SK-N-DZ (cell line): ENCODE measurements around the gene EFNA5.
A peak's percentile ranks its signal among the peaks of the same experiment; 100 is the strongest.

Experiments used
- DNase-seq: peaks from one replicate; pipeline ENCODE4 v3.0.0-alpha.2; 2015; ENCODE audit warnings: low spot score

EFNA5 gene

DNA sequence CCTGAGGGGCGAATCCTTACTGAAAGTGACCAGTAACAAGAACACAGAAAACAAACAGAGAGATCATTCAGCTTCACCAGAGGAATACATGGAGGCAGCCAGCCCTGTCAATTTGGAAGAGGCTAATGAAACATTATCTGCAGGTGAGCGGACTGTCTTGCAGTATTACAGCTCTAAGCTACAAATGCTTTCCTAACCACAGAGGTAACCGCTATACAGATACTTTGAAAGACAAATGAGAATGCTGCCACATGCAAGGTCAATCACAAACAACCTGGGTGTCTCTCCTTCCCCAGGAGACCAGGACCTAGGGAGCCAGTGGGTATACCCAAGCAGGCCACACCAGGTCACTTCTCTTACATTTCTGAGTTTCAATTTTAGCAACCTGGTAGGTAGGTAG, 30.2 kb downstream of the EFNA5 start:
- no peak for DNase-seq

DNA sequence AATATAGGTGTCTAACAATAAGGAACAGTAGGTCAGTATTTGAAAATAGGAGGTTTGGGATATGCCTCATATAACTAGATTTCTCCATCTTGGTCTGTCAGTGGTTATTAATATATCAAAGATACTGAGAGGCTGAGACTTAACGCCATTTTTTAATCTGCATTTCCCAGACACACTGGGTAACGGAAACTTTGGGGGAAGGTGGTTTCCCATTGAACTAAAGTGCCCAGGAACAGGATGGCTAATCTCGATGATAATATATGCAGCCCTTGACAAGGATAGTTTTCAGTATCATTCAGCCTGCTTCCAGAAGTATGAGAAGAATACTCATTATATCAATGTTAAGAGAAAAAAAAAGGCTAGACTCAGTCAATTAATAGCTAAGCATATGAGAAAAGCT, 30.7 kb downstream of the EFNA5 start:
- no peak for DNase-seq

GRCh38 chr5:107636555-107636954, 34.2 kb downstream of the EFNA5 start:
- no peak for DNase-seq

- no peak for DNase-seq
These were observed 34.7 kb downstream of the EFNA5 start for GRCh38 chr5:107636068-107636467.

GRCh38 chr5:107634981-107635848, 35.5 kb downstream of the EFNA5 start:
- no peak for DNase-seq

DNA sequence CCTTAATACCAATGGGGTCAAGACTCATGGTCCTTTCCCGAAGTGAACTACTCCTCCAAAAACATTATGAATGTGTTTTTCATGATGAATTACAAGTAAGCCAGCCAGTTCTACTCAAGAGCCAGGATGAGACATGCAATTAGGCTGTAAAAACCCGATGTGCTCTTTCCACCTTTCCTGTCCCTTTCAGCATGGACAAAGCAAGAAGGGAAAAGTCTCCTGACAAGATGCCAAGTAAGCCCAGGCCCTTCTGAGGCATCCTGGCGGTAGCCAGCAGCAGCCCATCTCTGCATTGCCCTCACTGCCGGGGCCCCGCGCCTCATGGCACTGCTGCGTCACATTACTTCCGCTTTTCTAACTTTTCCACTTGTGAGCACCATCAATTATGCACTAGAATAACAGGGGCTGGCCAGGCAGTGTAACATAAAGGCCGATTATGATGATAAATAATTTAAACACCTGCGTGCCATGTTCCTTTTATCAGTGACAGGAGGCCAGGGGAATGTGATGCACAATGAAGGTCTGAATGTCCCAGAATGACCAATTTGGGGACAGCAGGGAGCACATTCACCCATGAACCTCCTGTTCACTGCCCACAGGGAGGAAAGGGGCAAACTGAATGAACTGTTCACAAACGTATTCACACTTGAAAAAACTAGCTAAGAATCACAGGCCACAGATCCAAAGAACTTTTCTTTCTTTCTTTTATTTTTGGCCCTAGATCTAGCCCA, 37.4 kb downstream of the EFNA5 start:
- DNase-seq, result no peak

- no peak for DNase-seq
These were observed 38.9 kb downstream of the EFNA5 start for GRCh38 chr5:107631805-107632362.

- DNase-seq, result no peak
These were observed 40.6 kb downstream of the EFNA5 start for GRCh38 chr5:107630184-107630583.

- DNase-seq, result no peak
These were observed 46.5 kb downstream of the EFNA5 start for GRCh38 chr5:107624235-107624634.

- no peak for DNase-seq
These were observed 49.6 kb downstream of the EFNA5 start for GRCh38 chr5:107621089-107621488.

DNA sequence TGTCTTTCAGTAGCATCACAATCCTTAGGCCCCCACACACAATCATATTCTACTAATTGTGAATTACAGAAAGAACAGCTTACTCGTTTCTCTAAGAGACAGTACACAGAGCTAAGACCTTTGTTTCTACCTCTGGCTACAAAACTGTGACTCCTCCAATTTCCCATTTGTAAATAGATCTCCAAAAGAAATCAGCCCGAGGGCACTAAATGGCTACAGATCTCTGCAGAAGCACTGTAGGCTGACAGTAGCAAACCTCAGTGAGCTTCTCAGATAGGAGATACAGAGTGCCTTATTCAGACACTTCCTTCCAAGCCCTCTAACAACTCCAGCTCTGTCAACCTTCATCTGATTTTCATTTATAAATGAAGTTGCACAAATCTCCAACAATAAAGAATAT, 51.0 kb downstream of the EFNA5 start:
- DNase-seq, result no peak

- no peak for DNase-seq
These were observed 52.5 kb downstream of the EFNA5 start for GRCh38 chr5:107618242-107618641.

GRCh38 chr5:107617052-107617451, 53.7 kb downstream of the EFNA5 start:
- DNase-seq, result no peak

- DNase-seq, result no peak
These were observed 54.5 kb downstream of the EFNA5 start for GRCh38 chr5:107616213-107616612.

- DNase-seq, result no peak
These were observed 55.4 kb downstream of the EFNA5 start for GRCh38 chr5:107615299-107615817.

GRCh38 chr5:107612541-107612940, 58.2 kb downstream of the EFNA5 start:
- no peak for DNase-seq

DNA sequence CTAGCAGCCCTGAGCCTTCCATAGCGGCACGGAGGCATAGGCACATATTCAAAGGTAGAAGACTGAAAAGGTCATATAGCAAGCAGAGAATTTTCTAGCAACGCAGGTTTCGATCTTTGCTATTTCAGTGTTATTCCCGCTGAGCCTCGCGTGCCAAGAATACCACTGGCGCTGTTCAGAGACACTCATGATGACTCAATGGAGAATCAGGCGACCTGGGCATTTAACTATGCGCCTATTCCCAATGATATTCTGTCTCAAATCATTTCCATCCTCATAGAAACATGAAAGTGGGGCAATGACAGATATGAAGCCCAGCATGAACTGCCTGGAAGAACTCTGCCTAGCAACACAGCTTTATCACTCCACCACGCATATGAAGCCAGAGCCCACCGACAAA, 59.9 kb downstream of the EFNA5 start:
- DNase-seq, result no peak

DNA sequence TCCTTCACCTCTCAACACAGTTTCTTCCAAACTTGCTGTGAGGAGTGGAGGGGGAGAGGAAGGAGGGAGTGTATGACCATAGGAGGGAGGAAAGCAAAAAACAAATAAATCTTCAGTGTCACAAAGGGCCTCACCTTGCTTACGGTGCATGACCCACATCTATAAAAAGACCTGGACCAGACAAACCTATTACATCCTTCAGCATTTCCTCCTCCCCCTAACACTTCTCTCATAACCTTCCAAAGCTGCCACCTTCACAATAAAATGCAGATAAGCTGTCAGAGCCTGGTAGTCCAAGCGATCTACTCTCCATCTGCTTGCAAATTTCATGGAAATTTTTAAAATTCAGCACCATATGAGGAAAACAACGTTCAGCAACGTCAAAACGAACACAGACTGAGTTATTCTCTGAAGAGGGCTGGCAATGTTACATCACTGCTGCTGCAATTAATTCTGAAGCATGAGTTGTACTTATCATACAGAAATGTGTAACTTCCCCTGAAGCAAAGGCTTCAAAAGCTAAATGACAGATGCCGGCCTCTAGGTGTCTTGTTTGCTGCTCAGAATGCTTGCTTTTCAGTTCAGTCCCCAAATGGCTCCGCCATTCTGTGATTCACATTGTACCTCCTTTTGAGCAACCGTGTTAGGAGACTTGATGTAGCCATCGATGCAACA, 62.9 kb downstream of the EFNA5 start:
- DNase-seq, result no peak

DNA sequence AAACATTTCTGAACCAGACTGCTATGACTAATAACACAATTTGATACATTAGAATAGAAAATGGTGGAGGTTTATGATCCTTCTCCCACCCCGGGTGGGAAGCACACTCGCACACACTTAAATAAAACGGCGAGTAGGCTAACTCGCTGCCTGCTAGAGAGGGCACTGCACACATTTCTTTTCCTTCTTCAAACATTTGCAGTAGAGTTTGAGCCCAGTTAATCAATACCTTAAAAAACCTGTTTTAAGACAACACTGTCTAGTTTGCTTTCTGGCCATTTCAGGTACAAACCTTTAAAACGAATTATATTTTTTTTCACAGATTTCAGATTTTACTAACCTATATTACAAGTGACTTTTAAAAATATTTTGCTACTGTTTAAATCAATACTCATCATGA, 63.5 kb downstream of the EFNA5 start:
- no peak for DNase-seq

DNA sequence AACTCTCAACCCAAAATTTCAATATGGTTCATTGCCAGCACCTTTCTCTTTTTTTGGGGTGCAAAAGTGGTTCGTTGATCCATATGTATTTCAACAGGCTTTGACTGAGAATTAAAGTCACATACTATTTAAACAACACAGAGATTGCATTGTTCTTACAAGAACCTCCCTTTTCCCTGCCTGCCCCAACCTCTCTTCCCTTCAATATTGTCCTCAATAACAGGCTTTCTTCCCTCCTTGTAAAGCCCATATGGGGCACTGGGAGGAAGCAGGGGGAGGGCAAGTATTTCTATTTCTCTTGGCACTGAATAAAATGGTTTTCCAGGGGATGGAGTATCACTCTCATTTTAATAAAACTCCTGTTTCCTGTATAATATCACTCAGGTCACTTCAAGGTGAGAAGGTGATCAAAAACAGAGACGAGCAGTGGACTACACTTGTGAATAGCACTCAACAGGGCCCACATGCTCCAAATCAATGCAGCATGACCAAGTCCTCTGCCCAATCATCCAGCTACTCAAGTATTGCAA, 65.1 kb downstream of the EFNA5 start:
- no peak for DNase-seq

- peak; percentile 24 for DNase-seq
These were observed 65.7 kb downstream of the EFNA5 start for GRCh38 chr5:107604990-107605389.
